Measurements from ENCODE around the gene TPSAB1. TPM values are rescaled to one million over a fixed set of nuclear protein-coding genes. Genes with fewer than 3 reads are reported as not detected.
"Not testable (repeated sequence)": the region's sequence is repeated elsewhere in the genome, so short reads cannot be mapped to it uniquely, and the experiment has no call there.

The TPSAB1 gene
- total and polyA plus RNA-seq, 2 donors from 2014 or later, result 1.6 to 156 TPM

- H3K9me3 ChIP-seq (ENCODE audit: control insufficient read depth in 2 of 3, insufficient read depth in 1 of 3, low read length in 3 of 3); H3K4me1 ChIP-seq (ENCODE audit: control insufficient read depth in 2 of 3, insufficient read depth in 2 of 3, low read depth in 1 of 3, low read length in 3 of 3); H3K27me3 ChIP-seq (ENCODE audit: control insufficient read depth, insufficient read depth, low read length); DNase-seq; H3K27ac ChIP-seq (ENCODE audit: low read depth in 2 of 2, low read length in 2 of 2); FAIRE-seq; H3K9ac ChIP-seq (ENCODE audit: low read length in 3 of 3); H3K4me3 ChIP-seq (ENCODE audit: low read length in 3 of 3); H3K36me3 ChIP-seq (ENCODE audit: control insufficient read depth in 2 of 3, insufficient read depth in 3 of 3, low read length in 3 of 3); intact Hi-C loops (cut with DNase I): not testable (repeated sequence)
These were observed 15.0 kb downstream of the TPSAB1 start, which contains the start of gene TPSD1 for GRCh38 chr16:1255276-1256122. TSS of gene TPSD1 (plus strand) at chr16:1256069. CDS start at chr16:1256281, 212 bp downstream.

GRCh38 chr16:1256296-1256873 lies 15.9 kb downstream of the TPSAB1 start:
- H3K27ac ChIP-seq (ENCODE audit: low read depth in 2 of 2, low read length in 2 of 2); H3K27me3 ChIP-seq (ENCODE audit: control insufficient read depth, insufficient read depth, low read length); H3K9me3 ChIP-seq (ENCODE audit: control insufficient read depth in 2 of 3, insufficient read depth in 1 of 3, low read length in 3 of 3); H3K9ac ChIP-seq (ENCODE audit: low read length in 3 of 3); DNase-seq; H3K4me3 ChIP-seq (ENCODE audit: low read length in 3 of 3); H3K36me3 ChIP-seq (ENCODE audit: control insufficient read depth in 2 of 3, insufficient read depth in 3 of 3, low read length in 3 of 3); H3K4me1 ChIP-seq (ENCODE audit: control insufficient read depth in 2 of 3, insufficient read depth in 2 of 3, low read depth in 1 of 3, low read length in 3 of 3); intact Hi-C loops (cut with DNase I); FAIRE-seq: not testable (repeated sequence)

GRCh38 chr16:1256874-1257322 lies 16.4 kb downstream of the TPSAB1 start:
- intact Hi-C loops (cut with DNase I), result no loop called here
- Histone ChIP-seq H3K36me3 (ENCODE audit: control insufficient read depth in 2 of 3, insufficient read depth in 3 of 3, low read length in 3 of 3) (no peaks in the 10 kb centered on the region), H3K4me3 (ENCODE audit: low read length in 3 of 3) (no peak overlapping the region), H3K9ac (ENCODE audit: low read length in 3 of 3) (no peak overlapping the region), H3K4me1 (ENCODE audit: control insufficient read depth in 2 of 3, insufficient read depth in 2 of 3, low read depth in 1 of 3, low read length in 3 of 3) (no peaks in the 10 kb centered on the region), H3K9me3 (ENCODE audit: control insufficient read depth in 2 of 3, insufficient read depth in 1 of 3, low read length in 3 of 3) (no peaks in the 10 kb centered on the region), H3K27me3 (ENCODE audit: control insufficient read depth, insufficient read depth, low read length) (no peaks in the 10 kb centered on the region), H3K27ac (ENCODE audit: low read depth in 2 of 2, low read length in 2 of 2) (no peak overlapping the region)
- FAIRE-seq, result no peak
- TF ChIP-seq CTCF (IDR thresholded peaks at IDR 0.05; ENCODE audit: borderline replicate concordance, extremely low read depth, insufficient read depth), result no peak
- DNase-seq, result no peak

GRCh38 chr16:1257561-1258224 lies 17.2 kb downstream of the TPSAB1 start:
- FAIRE-seq, result no peak
- no peak overlapping the region for H3K9ac ChIP-seq (ENCODE audit: low read length in 3 of 3)
- H3K4me3 ChIP-seq (ENCODE audit: low read length in 3 of 3), result no peak overlapping the region
- intact Hi-C loops (cut with DNase I), result no loop called here
- no peak for DNase-seq
- no peaks in the 10 kb centered on the region for H3K4me1 ChIP-seq (ENCODE audit: control insufficient read depth in 2 of 3, insufficient read depth in 2 of 3, low read depth in 1 of 3, low read length in 3 of 3)
- no peaks in the 10 kb centered on the region for H3K36me3 ChIP-seq (ENCODE audit: control insufficient read depth in 2 of 3, insufficient read depth in 3 of 3, low read length in 3 of 3)
- TF ChIP-seq CTCF (IDR thresholded peaks at IDR 0.05; ENCODE audit: borderline replicate concordance, extremely low read depth, insufficient read depth), result no peak
- H3K27me3 ChIP-seq (ENCODE audit: control insufficient read depth, insufficient read depth, low read length), result no peaks in the 10 kb centered on the region
- H3K27ac ChIP-seq (ENCODE audit: low read depth in 2 of 2, low read length in 2 of 2), result no peak overlapping the region
- H3K9me3 ChIP-seq (ENCODE audit: control insufficient read depth in 2 of 3, insufficient read depth in 1 of 3, low read length in 3 of 3), result no peaks in the 10 kb centered on the region

Data from kidney (tissue), 14 donors.